ENCODE data around the gene GAD2. TPM values are rescaled to one million over a fixed set of nuclear protein-coding genes. Genes with fewer than 3 reads are reported as not detected.
"Not testable (repeated sequence)": the region's sequence is repeated elsewhere in the genome, so short reads cannot be mapped to it uniquely, and the experiment has no call there.

The GAD2 gene
- total RNA-seq, 4 donors from 2014 or later = not detected

DNA sequence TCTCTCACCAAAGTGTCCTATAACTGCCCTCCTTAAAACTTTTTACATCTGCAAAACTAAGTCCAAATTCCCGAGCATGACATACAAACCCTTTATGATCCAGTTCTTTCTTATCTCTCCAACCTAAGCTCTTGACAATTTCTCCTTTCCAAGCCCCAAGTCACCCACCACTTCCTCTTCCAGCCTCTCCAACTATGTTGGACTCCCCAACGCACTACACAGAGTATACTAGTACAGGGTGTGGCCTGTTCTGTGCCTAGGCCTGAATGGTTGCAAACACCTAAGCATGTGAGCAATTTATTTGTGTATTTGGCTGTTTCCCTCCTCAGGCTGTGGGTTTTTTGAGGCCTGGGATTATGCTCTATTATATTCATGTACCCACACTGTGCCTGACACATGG lies 120.4 kb downstream of the GAD2 start:
- no peaks in the 10 kb centered on the region for H3K36me3 ChIP-seq
- DNase-seq (ENCODE audit: low spot score in 2 of 2) = no peak
- no peaks in the 10 kb centered on the region for H3K27me3 ChIP-seq
- no peak overlapping the region for H3K27ac ChIP-seq
- H3K4me1 ChIP-seq = no peaks in the 10 kb centered on the region
- H3K9me3 ChIP-seq = peaks cover 0 to 20% (median 5%) of the 10 kb centered on the region in 4 donors
- H3K4me3 ChIP-seq = no peak overlapping the region
- TF ChIP-seq EP300 (IDR thresholded peaks at IDR 0.05) = no peak
- TF ChIP-seq, protein P1, sequence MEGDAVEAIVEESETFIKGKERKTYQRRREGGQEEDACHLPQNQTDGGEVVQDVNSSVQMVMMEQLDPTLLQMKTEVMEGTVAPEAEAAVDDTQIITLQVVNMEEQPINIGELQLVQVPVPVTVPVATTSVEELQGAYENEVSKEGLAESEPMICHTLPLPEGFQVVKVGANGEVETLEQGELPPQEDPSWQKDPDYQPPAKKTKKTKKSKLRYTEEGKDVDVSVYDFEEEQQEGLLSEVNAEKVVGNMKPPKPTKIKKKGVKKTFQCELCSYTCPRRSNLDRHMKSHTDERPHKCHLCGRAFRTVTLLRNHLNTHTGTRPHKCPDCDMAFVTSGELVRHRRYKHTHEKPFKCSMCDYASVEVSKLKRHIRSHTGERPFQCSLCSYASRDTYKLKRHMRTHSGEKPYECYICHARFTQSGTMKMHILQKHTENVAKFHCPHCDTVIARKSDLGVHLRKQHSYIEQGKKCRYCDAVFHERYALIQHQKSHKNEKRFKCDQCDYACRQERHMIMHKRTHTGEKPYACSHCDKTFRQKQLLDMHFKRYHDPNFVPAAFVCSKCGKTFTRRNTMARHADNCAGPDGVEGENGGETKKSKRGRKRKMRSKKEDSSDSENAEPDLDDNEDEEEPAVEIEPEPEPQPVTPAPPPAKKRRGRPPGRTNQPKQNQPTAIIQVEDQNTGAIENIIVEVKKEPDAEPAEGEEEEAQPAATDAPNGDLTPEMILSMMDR (IDR thresholded peaks at IDR 0.05) = no peak
- no peak for TF ChIP-seq POLR2A (IDR thresholded peaks at IDR 0.05)
- WGBS, 2 donors = 60 to 61% methylated on average over 2 of the region's 2 CpGs

GRCh38 chr10:26341701-26342100 lies 125.1 kb downstream of the GAD2 start:
- TF ChIP-seq EP300 (IDR thresholded peaks at IDR 0.05) = no peak
- no peak for TF ChIP-seq POLR2A (IDR thresholded peaks at IDR 0.05)
- TF ChIP-seq, protein P1 (IDR thresholded peaks at IDR 0.05) = no peak
- H3K27ac ChIP-seq = no peak overlapping the region
- no peak overlapping the region for H3K4me3 ChIP-seq
- H3K36me3 ChIP-seq = no peaks in the 10 kb centered on the region
- H3K9me3 ChIP-seq = no peaks in the 10 kb centered on the region
- no peaks in the 10 kb centered on the region for H3K4me1 ChIP-seq
- no peak for DNase-seq (ENCODE audit: low spot score in 2 of 2)
- no peaks in the 10 kb centered on the region for H3K27me3 ChIP-seq

DNA sequence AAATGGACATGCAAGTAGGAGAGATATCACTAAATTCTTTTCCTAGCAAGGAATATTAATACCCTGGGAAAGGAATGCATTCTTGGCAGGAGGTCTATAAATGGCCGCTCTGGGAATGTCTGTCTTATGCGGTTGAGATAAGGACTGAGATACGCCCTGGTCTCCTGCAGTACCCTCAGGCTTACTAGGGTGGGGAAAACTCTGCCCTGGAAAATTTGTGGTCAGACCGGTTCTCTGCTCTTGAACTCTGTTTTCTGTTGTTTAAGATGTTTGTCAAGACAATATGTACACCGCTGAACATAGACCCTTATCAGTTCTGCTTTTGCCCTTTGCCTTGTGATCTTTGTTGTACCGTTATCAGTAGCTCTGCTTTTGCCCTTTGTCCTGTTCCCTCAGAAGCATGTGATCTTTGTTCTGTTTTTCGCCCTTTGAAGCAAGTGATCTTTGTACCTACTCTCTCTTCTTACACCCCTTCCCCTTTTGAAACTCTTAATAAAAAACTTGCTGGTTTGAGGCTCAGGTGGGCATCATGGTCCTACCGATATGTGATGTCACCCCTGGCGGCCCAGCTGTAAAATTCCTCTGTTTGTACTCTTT lies 132.3 kb downstream of the GAD2 start:
- not testable (repeated sequence) for H3K36me3 ChIP-seq; H3K4me3 ChIP-seq; H3K9me3 ChIP-seq; H3K27me3 ChIP-seq; DNase-seq (ENCODE audit: low spot score in 2 of 2); H3K27ac ChIP-seq; H3K4me1 ChIP-seq
- WGBS, 2 donors = 82 to 84% methylated on average over 9 of the region's 9 CpGs

Other genes with a start within 250 kb of the GAD2 start
- gene APBB1IP, start 221.6 kb downstream of the GAD2 start, total RNA-seq = 1 to 10 TPM; 6.1 to 9.3 (median 7.9) TPM

Measured in tibial nerve (tissue), 4 donors.